Smooth muscle cell (in vitro differentiated cells): Measurements from ENCODE around the gene ITGB5. TPM values are rescaled to one million over a fixed set of nuclear protein-coding genes. Genes with fewer than 3 reads are reported as not detected.

Experiments used
- DNase-seq: peaks from one replicate; lab custom pipeline; 2025; ENCODE audit not compliant: unreplicated experiment; lab: John Stamatoyannopoulos, UW
- H2AFZ ChIP-seq: fragments of 200-600 bp; sonication (generic); 2 replicates; pipeline ENCODE4 v1.6.0; 2016; ENCODE audit warnings: antibody characterized with exemption, low read depth, mild to moderate bottlenecking
- H3F3A ChIP-seq: fragments of 200-600 bp; sonication (generic); 2 replicates; pipeline ENCODE4 v1.6.0; 2017; ENCODE audit warnings: antibody characterized with exemption, low read depth
- H3K27ac ChIP-seq: fragments of 200-600 bp; sonication (generic); 2 replicates; pipeline ENCODE4 v1.5.1; 2016; ENCODE audit warnings: low read depth, mild to moderate bottlenecking
- H3K27me3 ChIP-seq: fragments of 200-600 bp; sonication (generic); 2 replicates; pipeline ENCODE4 v1.6.1; 2016; ENCODE audit warnings: low read depth, mild to moderate bottlenecking
- H3K36me3 ChIP-seq: fragments of 200-600 bp; sonication (generic); 2 replicates; pipeline ENCODE4 v1.5.1; 2016; ENCODE audit warnings: low read depth
- H3K4me1 ChIP-seq: fragments of 200-600 bp; sonication (generic); 2 replicates; pipeline ENCODE4 v1.5.1; 2016; ENCODE audit warnings: low read depth
- H3K4me2 ChIP-seq: fragments of 200-600 bp; sonication (generic); 2 replicates; pipeline ENCODE4 v1.6.0; 2016; ENCODE audit warnings: mild to moderate bottlenecking
- H3K4me3 ChIP-seq: fragments of 200-600 bp; sonication (generic); 2 replicates; pipeline ENCODE4 v1.5.1; 2016; ENCODE audit warnings: mild to moderate bottlenecking
- H3K79me2 ChIP-seq: fragments of 200-600 bp; sonication (generic); 2 replicates; pipeline ENCODE4 v1.6.0; 2016; ENCODE audit warnings: low read depth, mild to moderate bottlenecking
- H3K9ac ChIP-seq: fragments of 200-600 bp; sonication (generic); 2 replicates; pipeline ENCODE4 v1.6.0; 2016; ENCODE audit warnings: low read depth
- H3K9me3 ChIP-seq: fragments of 200-600 bp; sonication (generic); replicated peaks from 2 replicates; pipeline ENCODE4 v1.5.1; 2016; ENCODE audit warnings: low read depth
- H4K20me1 ChIP-seq: fragments of 200-600 bp; sonication (generic); 2 replicates; pipeline ENCODE4 v1.6.0; 2016; ENCODE audit warnings: low read depth
- CTCF ChIP-seq: fragments of 200-600 bp; sonication (generic); IDR thresholded peaks from 2 replicates; pipeline ENCODE4 v1.5.1; 2017; ENCODE audit warnings: borderline replicate concordance, mild to moderate bottlenecking, antibody characterized with exemption; ENCODE audit not compliant: insufficient read depth, poor library complexity, severe bottlenecking
- WGBS: methylation state at CpG from one replicate; pipeline ENCODE4 v1.1.7; 2016; ENCODE audit warnings: low lambda C conversion rate; 5-methylcytosine and 5-hydroxymethylcytosine counted together
- polyA plus RNA-seq: library from polyadenylated mRNA; unstranded; fragments of >200 nt; fragmentation: Nextera tagmentation; extraction: Ambion mirVana; gene quantifications from 2 replicates; pipeline ENCODE4 v1.2.1, GENCODE V29; 2016
- total RNA-seq: library from RNA; depleted of rRNA; stranded (reverse); fragments of >200 nt; gene quantifications from 2 replicates; pipeline ENCODE4 v1.2.3, GENCODE V29; 2014

Gene ITGB5
- total and polyA plus RNA-seq, 2 experiments from 2014 or later, result 343 to 403 TPM

- no peak overlapping the region for H2AFZ ChIP-seq
- no peak for TF ChIP-seq CTCF
- H3K27ac ChIP-seq, result peak overlapping the region; percentile 57
- H3K4me3 ChIP-seq, result no peak overlapping the region
- H3K4me1 ChIP-seq, result peaks cover 10% of the 10 kb centered on the region
- no peaks in the 10 kb centered on the region for H4K20me1 ChIP-seq
- H3K36me3 ChIP-seq, result no peaks in the 10 kb centered on the region
- peak overlapping the region; percentile 50 for H3K4me2 ChIP-seq
- no peaks in the 10 kb centered on the region for H3K27me3 ChIP-seq
- no peak overlapping the region for H3K9ac ChIP-seq
- H3K79me2 ChIP-seq, result no peaks in the 10 kb centered on the region
- no peak for DNase-seq
- H3F3A ChIP-seq, result peaks cover 4% of the 10 kb centered on the region
- no peaks in the 10 kb centered on the region for H3K9me3 ChIP-seq
- WGBS, result 60% methylated on average over 9 of the region's 9 CpGs
Observed at GRCh38 chr3:124818398-124819091, 68.6 kb downstream of the ITGB5 start.

- Histone ChIP-seq H3K4me2 (no peak overlapping the region), H2AFZ (no peak overlapping the region), H3K27me3 (no peaks in the 10 kb centered on the region), H3K9ac (no peak overlapping the region), H4K20me1 (peaks cover 9% of the 10 kb centered on the region), H3K9me3 (no peaks in the 10 kb centered on the region), H3K79me2 (no peaks in the 10 kb centered on the region), H3K4me3 (no peak overlapping the region), H3K36me3 (no peaks in the 10 kb centered on the region), H3K27ac (no peak overlapping the region), H3K4me1 (peaks cover 10% of the 10 kb centered on the region), H3F3A (peaks cover 8% of the 10 kb centered on the region)
- TF ChIP-seq CTCF, result no peak
- DNase-seq, result no peak
- WGBS, result 94% methylated on average over 6 of the region's 6 CpGs
Observed at GRCh38 chr3:124817079-124817478, 70.1 kb downstream of the ITGB5 start.

- H3F3A ChIP-seq, result peaks cover 8% of the 10 kb centered on the region
- no peak overlapping the region for H3K27ac ChIP-seq
- no peaks in the 10 kb centered on the region for H3K9me3 ChIP-seq
- no peak overlapping the region for H2AFZ ChIP-seq
- H3K79me2 ChIP-seq, result no peaks in the 10 kb centered on the region
- peaks cover 9% of the 10 kb centered on the region for H4K20me1 ChIP-seq
- 94% methylated on average over 4 of the region's 4 CpGs for whole genome bisulfite sequencing
- H3K36me3 ChIP-seq, result no peaks in the 10 kb centered on the region
- no peak overlapping the region for H3K9ac ChIP-seq
- DNase-seq, result no peak
- no peak for TF ChIP-seq CTCF
- H3K4me2 ChIP-seq, result no peak overlapping the region
- peaks cover 10% of the 10 kb centered on the region for H3K4me1 ChIP-seq
- H3K27me3 ChIP-seq, result no peaks in the 10 kb centered on the region
- no peak overlapping the region for H3K4me3 ChIP-seq
Observed at GRCh38 chr3:124816206-124816605, 71.0 kb downstream of the ITGB5 start.

- Histone ChIP-seq H3K4me2 (no peak overlapping the region), H3K4me3 (no peak overlapping the region), H2AFZ (no peak overlapping the region), H3K9ac (no peak overlapping the region), H3K79me2 (no peaks in the 10 kb centered on the region), H3K36me3 (no peaks in the 10 kb centered on the region), H3F3A (peaks cover 8% of the 10 kb centered on the region), H3K27me3 (no peaks in the 10 kb centered on the region), H4K20me1 (peaks cover 9% of the 10 kb centered on the region), H3K27ac (no peak overlapping the region), H3K9me3 (no peaks in the 10 kb centered on the region), H3K4me1 (peaks cover 10% of the 10 kb centered on the region)
- TF ChIP-seq CTCF, result no peak
- 99% methylated on average over 5 of the region's 5 CpGs for WGBS
- no peak for DNase-seq
Observed at GRCh38 chr3:124815781-124816180, 71.4 kb downstream of the ITGB5 start.
